Myocyte (in vitro differentiated cells): Measurements from ENCODE around the gene SLC4A3. TPM values are rescaled to one million over a fixed set of nuclear protein-coding genes. Genes with fewer than 3 reads are reported as not detected.

Source experiments
- DNase-seq: peaks from one replicate; pipeline ENCODE4 v3.0.0-alpha.2; 2012; ENCODE audit warnings: low read depth
- total RNA-seq: library from RNA; depleted of rRNA; stranded (reverse); fragments of >200 nt; gene quantifications from 2 replicates; pipeline ENCODE4 v1.2.3, GENCODE V29; 2014

SLC4A3 gene
- total RNA-seq, 1 donor from 2014 or later: 4.3 TPM

DNA sequence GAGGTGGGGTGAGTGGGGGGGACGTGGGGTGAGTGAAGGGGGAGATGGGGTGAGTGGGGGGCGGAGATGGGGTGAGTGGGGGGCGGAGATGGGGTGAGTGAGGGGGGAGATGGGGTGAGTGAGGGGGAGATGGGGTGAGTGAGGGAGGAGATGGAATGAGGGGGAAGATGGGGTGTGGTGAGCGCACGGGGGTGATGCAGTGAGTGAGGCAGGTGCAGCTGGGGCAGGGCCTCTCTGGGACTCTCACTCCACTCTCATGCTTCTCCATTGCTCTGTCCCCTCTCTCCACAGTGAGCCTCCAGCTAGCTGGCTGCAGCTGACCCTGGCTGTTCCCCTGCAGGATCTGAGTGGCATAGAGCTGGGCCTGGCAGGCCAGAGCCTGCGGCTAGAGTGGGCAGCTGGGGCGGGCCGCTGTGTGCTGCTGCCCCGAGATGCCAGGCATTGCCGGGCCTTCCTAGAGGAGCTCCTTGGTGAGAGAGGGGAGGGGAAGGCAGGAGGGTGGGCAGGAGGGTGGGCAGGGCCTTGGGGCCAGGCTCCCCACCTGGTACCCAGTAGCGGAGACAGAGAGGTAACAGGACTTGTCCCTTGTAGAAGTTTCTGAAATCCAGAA, 13.9 kb upstream of the SLC4A3 start:
- no peak for DNase-seq

DNA sequence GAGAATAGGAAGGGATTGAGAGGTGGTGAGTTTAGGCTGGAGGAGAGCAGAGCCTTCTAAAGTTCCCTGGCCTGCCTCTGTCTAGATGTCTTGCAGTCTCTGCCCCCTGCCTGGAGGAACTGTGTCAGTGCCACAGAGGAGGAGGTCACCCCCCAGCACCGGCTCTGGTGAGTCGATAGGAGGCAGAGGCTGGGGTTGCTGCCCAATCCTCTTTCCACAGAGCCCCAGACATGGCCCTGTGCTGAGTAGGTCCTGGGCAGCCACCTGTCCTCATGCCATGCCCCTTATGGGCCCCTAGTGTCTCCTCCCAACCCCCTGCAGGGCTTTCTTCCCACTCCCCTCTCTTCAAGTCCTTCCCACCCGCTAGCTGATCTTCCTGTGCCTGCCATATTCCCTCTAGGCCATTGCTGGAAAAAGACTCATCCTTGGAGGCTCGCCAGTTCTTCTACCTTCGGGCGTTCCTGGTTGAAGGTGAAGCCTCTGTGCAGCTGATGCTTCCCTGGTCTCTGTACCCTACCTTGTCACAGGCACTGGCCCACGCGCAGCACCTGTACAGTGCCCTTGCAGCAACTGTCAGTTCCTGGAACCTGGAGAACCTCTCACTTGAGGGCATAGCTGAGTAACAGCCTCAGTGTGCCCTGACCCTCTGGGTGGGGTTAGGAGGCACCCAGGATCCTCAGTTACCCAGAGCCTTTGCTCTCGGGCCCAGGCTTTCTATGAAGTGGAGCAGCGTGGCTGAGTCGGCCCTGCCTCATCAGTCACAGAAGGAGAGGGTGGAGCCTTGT, 13.2 kb upstream of the SLC4A3 start:
- no peak for DNase-seq

DNA sequence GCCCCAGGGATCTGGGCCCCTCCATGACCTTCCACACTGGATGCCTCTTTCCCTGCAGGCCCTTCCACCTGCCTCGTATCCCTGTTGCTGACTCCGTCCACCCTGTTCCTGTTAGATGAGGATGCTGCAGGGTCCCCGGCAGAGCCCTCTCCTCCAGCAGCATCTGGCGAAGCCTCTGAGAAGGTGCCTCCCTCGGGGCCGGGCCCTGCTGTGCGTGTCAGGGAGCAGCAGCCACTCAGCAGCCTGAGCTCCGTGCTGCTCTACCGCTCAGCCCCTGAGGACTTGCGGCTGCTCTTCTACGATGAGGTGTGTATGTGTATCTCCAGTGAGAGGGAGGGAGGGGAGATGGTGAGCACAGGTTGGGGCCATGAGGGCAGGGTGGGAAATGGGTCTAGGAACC, 12.4 kb upstream of the SLC4A3 start:
- DNase-seq: no peak

DNA sequence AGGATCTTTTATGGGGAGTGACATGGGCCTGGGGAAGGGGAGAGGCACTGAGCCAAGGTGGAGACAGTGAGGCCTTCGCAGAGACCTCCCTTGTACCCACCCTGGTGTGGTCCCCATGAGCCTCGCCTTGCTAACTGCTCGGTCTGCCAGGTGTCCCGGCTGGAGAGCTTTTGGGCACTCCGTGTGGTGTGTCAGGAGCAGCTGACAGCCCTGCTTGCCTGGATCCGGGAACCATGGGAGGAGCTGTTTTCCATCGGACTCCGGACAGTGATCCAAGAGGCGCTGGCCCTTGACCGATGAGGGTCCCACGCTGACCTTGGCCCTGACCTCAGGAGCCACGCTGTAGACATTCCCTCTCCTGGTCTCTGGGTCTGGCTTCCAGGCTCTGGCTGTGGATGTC, 11.5 kb upstream of the SLC4A3 start:
- no peak for DNase-seq

DNA sequence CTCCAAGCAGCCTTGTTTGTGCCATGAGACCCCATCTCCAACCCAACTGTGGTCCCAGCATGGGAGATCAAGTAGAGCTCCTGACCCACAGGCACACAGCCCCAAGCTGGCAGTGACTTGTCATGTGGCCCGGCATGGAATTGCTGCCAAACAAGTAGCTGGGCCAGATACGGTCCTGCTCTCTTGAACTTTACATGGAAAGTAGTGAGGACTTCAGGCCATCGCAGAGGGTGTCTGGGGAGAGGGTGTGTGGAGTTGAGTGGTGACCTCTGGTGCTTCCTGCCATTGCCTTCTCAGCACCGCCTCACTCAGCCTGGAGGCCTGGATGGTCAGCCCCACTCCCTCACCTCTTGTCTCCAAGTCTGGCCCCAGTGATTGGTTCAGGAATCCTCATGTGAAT, 10.9 kb upstream of the SLC4A3 start:
- no peak for DNase-seq

DNA sequence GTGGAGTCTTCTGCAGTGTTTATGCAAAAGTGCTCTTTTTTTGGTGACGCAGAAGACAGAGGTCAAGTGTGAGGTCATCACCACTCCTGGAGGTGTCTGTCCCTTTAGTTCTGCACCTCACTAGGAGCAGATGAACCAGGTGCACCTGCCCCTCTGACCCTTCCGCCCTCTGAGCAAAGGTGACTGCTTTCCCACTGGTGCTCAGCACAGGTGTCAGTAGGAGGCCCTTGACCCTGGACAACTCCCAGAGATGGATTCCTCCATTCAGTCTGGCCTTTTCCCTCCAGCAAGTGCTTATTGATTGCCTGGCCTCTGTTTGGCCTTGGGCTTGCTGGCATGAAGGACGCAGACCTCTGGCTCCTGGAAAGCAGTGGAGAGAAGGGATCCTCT, 8.7 kb upstream of the SLC4A3 start:
- no peak for DNase-seq

DNA sequence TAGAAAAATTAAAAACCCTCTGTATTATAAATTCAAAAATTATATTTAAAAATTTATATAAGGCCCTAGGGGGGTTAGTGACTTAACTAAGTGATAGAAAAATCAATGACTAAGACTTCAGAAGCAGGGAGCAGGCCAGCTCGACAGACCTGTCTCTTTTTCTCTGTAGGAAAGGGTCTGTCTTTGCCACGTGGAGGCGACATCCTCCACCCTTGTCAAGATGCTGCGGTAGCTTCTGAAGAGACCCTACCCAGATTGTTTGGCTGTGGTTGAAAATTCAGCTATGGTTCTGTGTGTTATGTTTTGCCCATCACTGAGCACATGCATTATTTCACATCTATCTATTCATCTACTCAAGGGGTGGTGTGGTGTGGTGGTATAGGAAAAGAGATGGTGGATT, 8.2 kb upstream of the SLC4A3 start:
- peak; percentile 12 for DNase-seq

DNA sequence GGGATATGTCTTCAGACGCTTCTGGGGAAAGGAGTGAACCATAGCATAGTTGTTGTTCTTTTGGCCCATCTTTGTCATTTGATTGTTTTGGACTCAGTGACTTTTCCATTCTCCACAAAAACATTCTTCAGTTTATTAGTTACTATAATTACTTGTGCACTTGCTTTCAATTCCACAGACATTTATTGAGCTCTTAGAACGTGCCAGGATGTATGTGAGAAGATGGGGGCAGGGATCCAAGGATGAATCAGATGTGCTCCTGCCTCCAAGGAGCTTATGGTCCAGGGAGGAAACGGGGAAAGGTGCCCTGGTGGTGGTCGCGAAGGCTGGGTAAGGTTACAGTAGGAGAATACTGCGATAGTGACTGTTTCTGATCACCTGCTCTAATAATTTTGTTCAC, 6.9 kb upstream of the SLC4A3 start:
- DNase-seq: peak; percentile 59

DNA sequence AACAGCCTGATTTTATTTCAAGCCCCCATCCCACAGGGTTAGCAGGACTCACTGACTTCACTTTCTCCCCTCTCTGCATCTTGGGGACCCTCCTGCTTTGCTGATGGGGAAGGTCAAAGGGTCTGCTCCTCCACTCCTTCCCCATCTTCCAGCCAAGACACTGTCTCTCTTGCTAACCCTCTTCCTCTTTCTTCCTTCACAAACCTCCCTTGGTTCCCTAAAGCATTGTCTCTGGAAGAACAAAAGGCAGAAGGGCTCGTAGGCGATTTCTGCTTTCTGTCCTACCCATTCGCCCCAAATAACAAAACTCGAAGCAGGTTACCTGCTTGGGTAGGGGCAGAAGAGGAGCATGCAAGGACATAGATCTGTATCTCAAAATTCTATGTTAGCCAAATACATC, 5.5 kb upstream of the SLC4A3 start:
- DNase-seq: no peak

DNA sequence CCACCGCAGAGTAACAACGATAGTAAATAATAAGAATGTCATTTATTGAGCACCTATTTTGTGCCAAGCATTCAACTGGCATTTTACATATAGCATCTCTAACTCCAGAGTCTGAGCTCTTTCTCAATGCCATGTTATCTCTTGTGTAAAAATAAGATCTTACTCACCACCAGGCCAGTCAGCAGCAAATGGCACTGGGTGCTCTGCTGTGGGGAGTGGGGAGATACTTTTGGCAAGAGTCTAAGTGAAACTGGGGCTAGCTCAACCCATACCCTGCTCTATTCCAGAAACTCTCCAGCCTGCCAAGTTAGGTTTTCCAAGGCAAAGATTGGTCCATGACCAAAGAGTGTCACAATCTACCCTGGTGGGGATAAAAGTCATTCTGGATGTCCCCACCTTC, 5.0 kb upstream of the SLC4A3 start:
- DNase-seq: peak; percentile 71

DNA sequence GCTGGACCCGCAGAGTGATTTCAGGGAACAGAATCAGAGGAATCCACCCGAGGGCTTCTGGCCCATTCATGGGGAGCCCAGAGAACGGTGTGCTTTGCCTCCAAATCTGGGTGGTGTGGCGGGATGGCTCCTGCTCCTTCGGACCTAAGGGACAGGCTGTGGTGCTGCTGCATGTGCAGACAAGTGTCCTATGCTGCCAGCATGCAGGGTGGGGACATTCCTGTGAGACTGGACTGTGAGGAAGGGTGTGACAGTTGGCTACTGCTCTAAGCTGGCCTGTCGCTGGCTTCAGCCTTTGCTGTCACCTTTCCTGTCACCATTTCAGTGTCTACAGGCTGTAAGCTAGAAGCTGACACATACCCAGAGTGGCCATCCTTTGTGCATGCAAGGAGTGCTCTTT, 2.9 kb upstream of the SLC4A3 start:
- DNase-seq: peak; percentile 51

DNA sequence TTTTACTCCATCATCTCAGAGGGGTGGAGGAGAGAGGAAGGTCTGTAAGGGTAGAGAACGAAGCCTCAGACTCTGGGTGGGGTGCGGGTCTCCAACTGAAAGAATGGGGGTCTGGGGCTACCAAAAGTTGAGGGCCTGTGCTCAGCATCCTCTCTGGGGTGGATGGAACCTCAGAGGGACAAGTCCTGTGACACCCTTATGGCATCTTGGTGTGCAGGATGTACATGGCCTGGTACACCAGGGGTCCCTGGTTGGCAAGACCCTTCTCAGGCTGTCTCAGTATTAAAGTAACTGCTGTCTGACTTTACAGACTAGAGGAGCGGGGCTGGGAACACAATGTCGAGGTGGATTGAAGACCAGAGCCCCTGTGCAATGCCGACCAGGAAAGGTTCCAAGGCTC, 2.3 kb upstream of the SLC4A3 start:
- no peak for DNase-seq

DNA sequence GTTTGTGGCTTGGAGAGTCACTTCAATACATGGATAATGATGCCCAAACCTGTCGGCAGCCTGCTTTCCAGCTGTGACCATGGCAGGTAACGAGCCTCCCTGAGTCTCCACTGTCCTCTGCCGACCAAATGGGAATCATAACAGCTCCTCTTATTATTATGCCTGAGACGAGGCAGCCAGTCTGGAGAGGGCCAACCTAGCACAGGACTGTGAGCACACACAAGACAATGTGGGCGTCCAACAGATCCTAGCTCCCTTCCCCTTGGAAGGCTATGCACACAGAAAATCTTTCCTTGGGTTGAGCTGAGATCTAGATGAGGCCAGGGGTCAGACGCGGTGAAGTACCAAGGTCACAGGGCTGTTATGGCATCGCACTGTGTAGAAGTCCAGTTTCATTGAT, 890 bp upstream of the SLC4A3 start:
- no peak for DNase-seq

DNA sequence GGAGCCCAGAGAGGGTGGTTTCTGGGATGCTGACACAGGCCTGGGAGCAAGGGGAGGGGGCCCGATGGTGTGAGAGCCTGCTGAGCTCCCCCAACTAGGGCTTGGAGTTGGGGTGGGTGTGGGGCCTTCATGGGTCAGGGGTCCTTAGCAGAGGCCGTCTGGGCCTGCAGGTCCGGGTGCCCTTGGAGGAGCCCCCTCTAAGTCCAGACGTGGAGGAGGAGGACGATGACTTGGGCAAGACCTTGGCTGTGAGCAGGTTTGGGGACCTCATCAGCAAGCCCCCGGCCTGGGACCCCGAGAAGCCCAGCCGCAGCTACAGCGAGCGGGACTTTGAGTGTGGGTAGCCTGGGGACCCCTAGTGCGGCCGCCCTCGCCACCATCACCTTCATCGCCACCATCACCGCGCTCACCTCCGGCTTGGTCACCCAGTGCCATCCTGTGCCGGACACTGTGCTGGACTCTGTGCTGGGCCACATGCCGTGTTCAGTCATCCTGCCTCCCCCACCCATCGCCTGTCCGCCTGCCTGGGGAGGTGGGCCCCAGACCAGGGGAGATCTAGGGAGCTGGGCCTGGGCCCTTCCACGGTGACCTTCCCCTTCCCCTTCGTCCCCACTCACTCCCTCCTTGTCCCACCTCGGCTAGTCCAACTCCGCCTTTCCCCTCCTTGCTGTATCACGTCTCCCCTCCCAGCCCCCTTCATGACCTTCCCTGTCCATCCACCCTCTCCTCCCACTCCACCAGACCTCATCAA, 980 bp downstream of the SLC4A3 start:
- no peak for DNase-seq

DNA sequence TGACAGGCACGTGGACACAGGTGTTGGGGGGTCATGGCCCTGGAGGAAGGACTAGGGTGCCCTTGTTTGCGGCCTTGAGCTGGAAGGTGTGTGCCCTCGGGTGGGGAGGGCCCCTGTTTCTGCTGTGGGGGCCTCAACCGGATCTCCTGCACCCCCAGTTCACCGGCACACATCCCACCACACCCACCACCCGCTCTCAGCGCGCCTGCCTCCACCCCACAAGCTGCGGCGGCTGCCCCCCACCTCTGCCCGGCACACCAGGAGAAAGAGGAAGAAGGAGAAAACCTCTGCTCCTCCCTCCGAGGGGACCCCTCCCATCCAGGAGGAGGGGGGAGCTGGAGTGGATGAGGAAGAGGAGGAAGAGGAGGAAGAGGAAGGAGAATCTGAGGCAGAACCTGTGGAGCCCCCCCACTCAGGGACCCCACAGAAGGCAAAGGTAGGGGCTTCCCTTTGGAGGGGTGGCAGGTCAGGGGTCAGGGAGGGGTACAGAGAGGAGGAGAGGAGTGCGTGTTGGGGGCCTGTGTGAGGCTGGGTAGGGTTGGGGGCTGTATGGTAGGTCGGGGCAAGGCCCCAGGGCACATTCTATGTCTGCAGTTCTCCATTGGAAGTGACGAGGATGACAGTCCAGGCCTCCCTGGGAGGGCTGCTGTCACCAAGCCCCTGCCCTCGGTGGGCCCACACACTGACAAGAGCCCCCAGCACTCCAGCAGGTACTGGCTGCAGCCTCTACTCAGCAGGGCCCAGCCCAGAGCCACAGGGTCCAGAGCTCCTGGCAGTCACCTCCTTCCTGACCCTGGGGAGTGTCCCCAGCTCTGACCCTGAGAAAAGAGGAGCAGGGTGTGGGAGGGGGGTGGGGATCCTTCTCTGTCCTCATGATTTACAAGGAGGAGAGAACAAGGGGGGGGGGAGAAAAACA, 1.8 kb downstream of the SLC4A3 start:
- DNase-seq: no peak

DNA sequence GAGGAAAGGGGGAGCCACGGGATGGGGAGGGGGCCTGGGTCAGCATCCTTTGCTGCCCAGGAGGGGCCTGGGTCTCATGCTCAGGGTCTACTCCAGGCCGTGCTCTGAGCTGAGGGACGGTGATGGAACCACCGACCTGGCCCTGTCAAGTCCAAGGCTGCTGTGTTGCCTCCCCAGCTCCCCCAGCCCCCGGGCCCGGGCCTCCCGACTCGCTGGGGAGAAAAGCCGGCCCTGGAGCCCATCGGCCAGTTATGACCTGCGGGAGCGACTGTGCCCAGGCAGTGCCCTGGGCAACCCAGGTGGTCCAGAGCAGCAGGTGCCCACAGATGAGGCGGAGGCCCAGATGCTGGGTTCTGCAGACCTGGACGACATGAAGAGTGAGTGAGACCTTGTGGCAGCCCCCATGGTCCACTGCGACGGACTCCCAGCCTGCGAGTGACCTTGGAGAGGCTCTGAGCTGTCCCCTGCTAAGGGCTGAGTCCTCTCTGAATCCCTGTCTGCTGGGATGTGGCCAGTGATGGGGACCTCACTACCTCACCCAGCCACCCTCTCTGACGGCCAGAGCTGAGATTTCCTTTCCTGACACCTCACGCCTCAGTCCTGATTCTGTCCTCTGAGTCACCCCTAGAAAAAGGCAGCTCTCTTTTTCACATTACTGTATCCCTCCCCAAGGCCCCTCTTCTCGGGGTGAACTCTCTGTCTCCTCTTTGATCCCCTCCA, 2.7 kb downstream of the SLC4A3 start:
- DNase-seq: no peak

DNA sequence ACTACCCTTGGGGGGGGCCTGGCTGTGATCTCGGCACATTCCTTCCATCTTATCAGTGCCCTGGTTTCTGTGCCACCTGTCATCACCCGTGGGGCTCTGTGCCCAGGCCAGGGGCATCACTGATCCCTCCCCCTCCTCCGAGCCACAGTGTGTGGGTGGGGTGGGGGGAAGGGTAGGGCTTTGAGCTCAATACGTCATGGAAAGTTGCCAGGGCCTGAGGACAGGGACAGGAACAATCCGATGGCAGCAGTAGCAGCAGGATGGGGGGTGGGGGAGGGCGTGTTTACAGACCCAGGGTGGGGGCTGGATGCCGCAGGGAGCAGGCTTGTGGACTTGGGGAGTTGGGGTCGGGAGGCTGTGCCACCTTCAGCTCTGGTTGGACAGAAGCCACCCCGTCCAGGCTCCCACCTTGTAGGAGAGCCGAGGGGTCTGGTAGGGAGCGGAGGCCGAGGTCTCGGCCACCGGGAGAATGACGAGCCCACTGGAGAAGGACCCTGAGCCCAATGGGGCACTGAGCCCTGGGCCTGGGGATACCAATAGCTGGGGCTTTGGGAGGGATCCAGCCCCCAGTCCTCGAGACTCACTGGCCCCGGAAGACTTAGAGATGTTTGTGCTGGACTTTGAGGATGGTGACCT, 3.5 kb downstream of the SLC4A3 start:
- no peak for DNase-seq

DNA sequence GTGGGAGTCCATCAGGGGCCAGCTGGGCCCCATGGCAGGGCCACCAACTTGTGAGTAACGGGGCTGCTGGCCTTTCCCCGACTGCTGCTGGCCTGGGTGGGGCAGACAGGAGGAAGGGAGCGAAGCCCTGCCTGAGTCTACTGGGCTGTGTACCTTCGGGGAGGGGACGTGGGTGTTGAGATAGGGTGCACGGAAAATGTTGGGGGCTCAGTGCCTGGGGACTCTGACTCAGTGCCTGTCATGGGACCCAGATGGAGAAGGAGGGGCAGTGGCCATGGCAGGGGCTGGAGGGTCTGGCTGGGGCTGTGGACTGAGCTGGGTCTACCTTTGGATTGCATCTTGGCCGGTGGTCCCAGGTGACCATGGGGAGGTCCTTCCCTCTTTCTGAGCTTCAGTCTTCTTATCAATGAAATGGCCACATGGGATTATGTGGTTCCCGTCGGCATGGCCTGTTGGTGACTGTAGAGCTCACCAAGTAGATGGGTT, 4.0 kb downstream of the SLC4A3 start:
- DNase-seq: no peak

DNA sequence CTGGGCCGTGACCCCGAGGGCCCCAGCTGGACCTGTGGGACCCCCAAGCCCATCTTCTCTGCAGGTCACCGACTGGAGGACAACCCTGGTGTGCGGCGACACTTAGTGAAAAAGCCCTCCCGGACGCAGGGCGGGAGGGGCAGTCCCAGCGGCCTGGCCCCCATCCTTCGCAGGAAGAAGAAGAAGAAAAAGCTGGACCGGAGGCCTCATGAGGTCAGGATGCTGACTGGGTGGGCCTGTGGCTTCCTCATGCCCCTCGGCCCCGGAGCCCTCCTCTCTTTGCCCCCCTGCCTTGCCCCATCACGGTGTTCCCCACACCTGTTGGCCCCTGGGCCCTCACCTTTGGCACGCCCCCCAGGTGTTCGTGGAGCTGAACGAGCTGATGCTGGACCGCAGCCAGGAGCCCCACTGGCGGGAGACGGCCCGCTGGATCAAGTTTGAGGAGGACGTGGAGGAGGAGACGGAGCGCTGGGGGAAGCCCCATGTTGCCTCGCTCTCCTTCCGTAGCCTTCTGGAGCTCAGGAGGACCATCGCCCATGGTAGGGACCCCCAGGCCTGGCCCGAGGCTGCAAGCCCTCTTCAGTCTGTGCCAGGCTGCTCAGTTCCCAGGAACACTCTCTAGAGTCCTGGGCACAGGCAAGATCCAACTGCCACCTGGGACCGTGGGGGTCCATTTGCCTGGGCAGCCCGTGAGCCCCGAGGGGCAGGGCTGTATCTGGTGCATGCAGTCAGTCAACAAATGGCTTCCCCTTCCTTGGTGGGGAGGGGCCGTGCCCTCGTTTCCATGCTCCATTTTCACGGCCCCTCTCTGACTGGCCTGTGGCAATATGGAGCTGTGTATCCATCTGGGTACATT, 4.7 kb downstream of the SLC4A3 start:
- DNase-seq: no peak
